DMS 273 (cell line): ENCODE results near the gene SARS1.
"Not testable (repeated sequence)": the region's sequence is repeated elsewhere in the genome, so short reads cannot be mapped to it uniquely, and the experiment has no call there.

Source experiments
- DNase-seq: peaks from one replicate; lab custom pipeline; 2025; ENCODE audit not compliant: unreplicated experiment; lab: John Stamatoyannopoulos, UW

Gene SARS1

DNA sequence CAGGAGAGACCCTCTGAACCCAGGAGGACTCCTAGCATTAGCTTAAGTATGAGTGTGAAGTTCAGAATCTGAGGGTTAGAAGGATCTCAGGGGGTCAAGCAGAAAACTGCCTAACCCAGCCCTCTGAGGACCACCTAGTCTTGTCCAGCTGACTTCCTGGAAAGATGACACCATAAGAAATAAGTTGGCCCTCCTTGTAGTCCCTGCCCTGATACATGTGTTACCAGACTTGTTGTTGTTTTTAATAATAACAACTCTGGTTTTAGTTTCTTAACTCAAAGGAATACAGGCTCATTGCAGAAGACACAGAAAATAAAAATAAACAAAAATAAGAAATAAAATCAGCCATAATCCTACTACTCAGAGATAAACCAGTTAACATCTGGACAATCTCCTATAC is 21.8 kb upstream of the SARS1 start:
- no peak for DNase-seq

DNA sequence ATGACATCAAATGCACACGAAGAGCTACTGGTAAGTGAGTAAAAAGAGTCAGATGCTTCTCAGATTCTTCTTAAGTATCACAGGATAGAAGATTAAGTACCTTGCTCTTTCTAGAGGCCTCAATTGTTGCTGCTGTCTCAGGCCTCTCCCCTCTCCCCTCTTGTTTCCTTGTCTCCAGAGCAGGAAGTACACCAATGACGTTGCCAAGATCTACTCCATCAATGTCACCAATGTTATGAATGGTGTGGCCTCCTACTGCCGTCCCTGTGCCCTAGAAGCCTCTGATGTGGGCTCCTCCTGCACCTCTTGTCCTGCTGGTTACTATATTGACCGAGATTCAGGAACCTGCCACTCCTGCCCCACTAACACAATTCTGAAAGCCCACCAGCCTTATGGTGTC is 21.3 kb upstream of the SARS1 start:
- DNase-seq, result no peak

DNA sequence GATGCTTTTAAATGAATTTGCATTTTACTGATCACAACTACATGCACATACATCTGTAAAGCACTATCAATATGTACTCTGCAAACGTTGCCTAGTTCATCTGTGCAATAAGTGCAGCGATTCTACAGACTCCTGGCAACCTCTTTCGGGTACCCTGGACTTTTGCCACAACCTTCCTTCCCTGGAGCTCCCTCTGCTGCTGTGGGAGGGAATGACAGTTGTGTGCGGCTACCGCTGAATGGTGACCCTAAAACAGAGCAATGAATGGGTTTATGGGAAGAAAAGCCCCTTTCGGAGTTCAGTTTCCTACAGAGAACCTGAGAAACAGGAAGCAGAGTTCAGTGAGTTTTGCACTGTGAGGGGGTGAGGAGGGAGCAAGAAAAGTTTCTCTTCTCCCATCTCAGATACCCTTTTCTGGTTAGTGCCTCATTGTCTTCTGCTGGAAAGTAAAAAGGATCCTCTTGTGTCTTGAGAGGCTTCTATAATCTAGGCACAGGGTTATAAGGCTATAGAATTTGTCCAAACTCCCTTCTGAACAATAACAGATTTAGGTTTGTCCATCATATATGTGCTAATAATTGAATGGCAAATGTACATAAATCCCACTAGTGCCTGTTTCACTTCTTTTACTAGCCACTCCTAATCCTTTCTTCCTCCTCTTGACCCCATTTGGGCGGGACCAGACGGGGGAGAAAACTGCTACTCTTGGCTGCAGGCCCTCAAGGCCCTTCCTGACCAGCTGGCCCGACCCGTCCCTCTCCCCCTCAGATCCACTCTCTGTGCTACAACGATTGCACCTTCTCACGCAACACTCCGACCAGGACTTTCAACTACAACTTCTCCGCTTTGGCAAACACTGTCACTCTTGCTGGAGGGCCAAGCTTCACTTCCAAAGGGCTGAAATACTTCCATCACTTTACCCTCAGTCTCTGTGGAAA is 19.8 kb upstream of the SARS1 start:
- peak; percentile 66 for DNase-seq

DNA sequence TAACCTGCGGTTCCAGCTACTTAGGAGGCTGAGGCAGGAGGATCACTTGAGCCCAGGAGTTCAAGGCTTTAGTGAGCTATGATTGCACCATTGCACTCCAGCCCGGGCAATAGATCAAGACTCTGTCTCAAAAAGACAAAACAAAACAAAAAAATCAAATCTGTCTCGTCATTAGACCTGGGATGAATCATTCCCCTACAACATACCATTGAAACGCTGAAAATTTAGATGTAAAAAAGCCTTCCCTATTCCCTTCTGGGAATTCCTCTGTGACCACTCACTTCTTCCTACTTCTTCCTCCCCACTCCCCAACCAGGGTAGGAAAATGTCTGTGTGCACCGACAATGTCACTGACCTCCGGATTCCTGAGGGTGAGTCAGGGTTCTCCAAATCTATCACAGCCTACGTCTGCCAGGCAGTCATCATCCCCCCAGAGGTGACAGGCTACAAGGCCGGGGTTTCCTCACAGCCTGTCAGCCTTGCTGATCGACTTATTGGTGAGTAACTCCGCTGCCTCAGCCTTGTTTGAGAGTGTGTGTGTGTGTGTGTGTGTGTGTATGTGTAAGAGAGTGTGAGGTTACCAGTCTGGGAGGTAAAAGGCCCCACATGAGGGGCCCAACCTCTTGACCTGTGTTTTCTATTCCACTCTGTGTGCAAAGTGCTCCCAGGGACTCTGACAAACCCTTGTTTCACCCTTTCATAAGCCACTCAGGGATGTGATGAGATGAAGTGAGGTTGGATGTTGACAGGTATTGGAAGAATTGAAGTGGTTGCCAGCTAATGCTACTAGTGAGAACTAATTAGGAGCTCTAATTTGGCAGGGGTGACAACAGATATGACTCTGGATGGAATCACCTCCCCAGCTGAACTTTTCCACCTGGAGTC is 16.3 kb upstream of the SARS1 start:
- DNase-seq, result no peak

DNA sequence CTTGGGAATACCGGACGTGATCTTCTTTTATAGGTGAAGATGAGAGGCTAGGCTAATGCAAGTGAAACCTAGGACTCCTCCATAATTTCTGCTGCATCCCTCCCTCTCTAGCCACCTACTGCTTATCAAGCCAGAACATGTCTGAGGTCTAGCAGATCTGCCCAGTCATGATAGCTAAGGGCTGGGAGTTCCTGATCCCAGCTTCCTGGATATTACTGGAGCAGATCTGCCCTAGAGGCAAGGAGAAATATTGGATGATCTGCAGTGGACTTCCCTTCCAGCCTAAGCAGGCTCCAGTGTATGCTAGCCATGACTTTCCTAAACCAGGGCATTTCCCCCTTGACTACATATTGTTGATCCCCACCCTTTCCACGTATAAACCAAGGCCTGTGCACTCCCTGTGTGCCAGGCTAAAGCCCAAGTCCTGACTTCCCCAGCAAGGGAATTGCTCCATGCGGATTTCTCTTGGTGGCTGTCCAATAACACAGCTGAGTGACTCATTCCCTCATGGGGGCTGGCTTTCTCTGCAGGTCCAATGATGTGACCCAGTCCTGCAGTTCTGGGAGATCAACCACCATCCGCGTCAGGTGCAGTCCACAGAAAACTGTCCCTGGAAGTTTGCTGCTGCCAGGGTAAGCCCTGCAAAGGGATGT is 15.5 kb upstream of the SARS1 start:
- DNase-seq, result peak; percentile 41

DNA sequence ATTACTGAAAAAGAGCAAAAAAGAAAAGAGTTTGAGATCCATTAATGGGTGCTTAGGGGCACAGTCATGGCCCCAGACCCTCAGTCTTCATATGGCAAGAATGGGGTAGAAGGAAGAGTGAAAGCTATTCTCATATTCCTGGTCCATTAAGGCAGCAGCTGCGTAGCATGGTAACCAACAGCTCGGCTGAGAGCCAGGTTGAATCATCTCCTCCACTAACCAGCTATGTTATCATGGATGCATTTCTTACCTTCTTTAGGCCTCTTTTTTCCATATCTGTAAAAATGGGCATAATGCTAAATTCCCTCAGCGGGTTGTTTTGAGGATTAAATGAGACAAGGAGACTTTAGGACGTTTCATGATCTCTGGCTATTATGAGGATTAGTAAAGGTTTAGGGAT is 15.0 kb upstream of the SARS1 start:
- no peak for DNase-seq

DNA sequence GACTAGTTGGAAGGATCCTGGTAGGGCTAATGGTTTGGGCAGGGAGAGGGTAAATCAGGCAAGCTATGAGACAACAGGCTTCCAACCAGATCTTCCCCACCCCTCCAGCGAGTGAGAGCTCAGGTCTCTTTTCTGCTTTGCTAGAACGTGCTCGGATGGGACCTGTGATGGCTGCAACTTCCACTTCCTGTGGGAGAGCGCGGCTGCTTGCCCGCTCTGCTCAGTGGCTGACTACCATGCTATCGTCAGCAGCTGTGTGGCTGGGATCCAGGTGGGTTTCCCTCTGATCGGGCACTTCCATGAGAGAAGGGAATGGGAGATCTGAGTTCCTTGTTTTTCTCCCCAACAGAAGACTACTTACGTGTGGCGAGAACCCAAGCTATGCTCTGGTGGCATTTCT is 14.0 kb upstream of the SARS1 start:
- DNase-seq, result no peak

DNA sequence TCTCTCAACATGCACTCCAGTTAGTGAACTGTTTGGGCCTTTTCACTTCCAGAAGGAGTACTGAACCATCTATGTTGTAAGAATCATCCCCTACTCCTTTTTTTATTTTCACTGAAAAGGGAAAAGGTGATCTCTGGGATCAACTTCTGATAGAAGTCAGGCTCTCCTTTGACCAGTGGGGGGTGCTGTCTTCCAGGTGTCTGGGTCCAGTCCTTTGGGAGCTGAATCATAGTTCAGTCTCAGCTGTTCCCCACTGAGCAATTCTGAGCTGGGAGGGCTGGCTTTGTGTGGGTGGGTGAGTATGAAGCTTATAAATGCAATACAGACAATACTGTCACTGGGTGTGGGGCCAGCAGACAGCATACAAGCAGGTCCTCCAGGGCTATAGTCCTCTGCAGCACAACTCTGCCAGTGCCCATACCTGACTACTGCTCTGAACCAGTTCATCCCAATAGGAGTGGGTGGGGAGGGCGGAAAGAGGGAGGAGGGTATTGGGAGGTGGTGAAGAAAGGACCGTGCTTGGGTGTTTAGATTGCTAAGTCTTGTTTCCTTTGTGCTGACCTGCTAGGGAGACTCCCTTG is 12.5 kb upstream of the SARS1 start:
- peak; percentile 84 for DNase-seq

DNA sequence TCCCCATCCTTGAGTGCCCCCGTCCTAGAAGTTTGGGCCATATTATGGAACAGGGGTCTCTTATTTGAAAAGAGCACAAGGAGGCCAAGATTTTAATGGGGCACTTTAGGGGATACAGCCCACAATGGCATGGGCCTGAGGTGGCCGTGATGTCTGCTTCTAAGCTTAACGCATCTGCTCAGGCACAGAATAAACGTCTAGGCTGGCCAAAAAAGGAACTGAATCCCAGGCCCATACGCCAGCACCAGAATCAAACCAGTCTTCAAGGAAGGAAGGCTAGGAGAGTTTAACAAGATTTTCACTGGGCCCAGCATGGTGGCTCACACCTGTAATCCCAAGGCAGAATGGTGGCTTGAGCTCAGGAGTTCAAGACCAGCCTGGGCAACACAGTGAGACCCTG is 9.2 kb upstream of the SARS1 start:
- DNase-seq, result no peak

DNA sequence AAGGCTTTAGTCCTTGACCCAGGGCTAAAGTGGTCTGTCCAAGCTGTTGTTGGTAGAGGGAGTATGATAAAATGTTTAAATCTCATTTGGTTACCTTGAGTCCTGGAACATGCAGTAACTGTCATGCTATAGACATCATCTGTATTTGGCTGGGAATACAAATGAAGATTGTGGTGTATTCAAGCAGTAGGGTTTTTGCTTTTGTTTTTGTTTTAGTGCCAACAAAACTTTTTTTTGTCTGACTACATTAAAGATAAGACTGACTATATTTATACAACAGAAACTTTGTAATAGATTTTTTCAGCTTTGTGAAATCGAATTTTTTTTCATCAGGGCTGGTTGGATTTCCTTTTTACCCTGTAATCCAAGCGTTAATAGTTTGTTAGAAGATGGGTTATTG is 7.4 kb upstream of the SARS1 start:
- no peak for DNase-seq

DNA sequence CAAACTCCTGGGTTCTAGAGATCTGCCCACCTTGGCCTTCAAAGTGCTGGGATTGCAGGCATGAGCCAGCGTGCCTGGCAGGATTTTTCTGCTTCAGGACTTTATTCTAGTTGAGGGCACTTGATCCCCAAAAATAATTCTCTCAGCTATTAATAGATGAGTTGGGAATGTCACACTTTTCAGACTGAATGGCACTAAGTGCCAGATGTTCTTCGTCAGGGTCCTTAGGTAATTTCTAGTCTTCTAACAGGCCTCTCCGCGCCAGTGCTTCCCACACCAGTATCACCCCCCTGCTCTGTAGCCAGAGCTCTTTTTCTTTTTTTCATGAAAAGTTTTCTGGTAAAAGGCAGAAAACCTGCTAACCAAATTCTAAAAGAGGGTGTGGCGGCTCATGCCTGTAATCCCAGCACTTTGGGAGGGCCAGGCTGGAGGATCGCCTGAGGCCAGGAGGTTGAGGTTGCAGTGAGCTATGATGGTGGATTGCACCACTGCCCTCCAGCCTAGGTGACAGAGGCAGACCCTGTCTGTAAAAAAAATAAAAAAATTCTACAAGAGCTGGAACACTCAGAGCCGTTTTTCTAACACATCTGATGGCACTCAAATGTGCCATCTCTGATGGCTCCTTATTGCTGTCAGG is 6.1 kb upstream of the SARS1 start:
- no peak for DNase-seq

DNA sequence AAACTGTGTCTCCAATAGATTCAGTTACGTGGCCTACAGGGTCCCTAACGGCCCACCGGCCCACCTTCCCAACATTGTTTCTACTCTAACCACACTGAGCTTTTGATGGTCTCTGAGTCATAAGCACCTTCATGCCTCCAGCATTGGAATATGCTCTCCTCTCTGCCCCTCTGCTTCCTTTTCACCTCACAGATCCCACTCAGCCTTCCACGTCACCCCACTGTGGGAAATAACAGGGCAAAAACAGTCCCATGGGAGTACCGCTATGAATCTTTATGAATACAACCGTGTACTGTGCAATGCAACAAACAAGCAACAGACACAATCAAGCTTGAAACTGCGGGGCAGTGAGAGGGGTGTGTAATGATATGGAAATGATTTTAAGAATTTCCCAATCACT is 5.3 kb upstream of the SARS1 start:
- no peak for DNase-seq

DNA sequence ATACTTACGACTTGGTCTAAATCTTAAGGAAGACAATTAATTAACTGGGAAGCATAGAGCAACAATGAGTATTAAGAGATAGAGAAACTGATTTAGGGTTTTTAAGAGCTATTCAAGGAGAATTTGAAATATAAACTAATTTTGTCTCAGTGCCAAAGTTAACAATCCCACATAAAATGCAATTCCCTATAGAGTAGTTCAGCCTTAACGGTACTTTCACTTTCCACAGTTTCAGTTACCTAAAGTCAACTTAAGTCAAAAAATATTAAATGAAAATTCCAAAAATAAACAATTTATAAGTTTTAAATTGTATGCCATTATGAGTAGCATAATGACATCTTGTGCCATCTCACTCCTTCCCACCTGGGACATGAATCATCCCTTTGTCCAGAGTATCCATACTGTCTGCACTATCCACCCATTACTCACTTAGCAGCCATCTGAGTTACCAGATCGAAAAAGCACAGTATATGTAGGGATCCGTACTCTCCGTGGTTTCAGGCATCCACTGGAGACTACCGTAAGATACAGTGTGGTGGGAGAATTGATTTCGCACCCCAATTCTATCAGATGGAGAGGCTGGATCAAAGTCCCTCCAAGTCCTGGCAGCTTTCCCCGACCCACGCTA is 4.8 kb upstream of the SARS1 start:
- no peak for DNase-seq

DNA sequence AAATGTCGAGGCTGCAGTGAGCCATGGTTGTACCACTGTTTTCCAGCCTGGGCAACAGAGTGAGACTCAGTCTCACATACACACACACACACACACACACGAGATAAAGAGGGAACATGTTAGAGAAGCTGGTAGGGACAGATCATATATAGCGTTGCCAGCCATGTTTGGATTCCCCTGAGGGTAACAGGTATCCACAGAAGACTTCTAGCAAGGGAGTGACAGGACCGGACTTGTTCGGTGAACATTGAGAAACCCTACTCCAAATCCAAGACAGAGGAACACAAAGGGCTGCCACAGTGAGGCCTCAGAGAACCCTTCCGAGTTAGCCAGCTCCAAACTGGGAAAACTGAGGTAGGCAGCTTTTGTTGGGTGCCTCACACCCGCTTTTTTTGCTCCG is 3.7 kb upstream of the SARS1 start:
- no peak for DNase-seq

DNA sequence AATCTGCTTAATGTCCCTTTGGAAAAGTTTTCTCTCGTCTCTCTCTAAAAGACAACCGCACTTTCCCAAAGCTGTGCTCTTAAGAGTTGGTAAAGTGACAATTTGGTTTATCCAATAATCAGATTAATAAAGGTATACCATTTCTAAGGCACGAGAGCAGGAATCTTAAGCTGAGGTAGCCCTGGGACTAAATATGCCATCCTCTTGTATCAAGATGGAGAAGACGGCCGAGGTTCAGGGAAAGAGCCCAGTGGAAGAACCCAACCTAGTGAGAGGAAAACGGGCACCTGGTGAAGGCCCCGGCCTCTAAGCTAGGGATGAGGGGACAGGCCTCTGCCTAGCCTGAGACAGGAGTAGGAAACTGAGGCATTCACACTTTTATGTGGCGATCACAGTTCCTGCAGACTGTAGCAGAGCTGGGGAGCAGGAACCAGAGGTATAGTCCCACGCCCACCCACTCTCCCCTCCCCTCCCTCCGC is 334 bp upstream of the SARS1 start:
- no peak for DNase-seq

DNA sequence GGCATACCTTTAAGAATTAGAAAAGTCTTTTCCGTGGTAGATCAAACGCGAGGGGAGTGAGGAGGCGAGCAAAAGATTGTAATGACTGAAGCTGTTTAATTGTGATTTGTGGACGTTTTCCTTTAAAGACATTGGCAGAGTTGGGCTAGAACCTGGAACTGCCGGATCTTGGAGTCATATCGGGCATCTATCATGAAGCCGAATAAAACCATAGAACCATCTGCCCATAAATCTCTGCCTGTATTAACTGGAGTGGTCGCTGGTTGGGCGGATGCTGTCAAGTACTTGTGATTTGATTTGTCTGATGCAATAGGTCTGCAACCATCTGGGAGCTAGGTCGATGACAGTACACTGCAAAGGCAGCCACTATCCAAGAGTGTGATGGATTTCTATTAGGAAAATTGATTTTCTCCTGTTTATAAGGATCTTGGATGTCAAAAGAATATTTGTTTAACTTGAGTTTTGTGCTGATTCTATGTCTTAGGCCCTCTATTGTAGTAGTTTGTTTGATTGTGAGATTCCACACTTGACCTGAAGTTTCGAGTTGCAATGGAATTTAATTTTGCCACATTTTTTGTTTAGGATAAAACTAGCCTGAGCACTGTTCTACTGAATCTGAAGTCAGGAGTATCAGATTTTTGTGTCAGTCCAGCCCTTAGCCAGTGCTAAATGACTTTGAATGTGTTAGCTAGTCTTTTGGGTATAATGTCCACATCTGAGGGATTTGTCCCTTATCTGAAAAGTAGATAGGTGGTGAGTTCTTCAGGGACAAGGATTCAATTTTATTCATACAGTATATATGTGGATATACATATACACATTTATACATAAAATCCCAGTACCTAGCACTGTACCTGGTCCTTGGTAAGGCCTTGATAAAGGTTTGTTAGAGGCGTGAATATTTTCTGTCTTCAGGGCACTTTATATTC is 1.2 kb downstream of the SARS1 start:
- DNase-seq, result peak; percentile 93

DNA sequence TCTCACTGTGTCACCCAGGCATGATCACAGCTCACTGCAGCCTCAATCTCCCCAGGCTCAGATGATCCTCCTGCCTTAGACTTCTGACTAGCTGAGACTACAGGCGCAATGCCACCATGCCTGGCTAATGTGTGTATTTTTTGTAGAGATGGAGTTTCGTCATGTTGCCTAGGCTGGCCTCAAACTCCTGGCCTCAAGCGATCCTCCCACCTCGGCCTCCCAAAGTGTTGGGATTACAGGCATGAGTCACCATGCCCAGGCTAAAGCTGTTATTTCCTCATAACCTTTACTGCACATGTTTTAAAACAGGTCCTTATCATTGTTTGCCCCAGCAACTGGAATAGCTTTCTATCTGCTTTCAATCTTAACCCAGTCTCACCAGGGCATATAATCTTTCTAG is 2.9 kb downstream of the SARS1 start:
- no peak for DNase-seq

DNA sequence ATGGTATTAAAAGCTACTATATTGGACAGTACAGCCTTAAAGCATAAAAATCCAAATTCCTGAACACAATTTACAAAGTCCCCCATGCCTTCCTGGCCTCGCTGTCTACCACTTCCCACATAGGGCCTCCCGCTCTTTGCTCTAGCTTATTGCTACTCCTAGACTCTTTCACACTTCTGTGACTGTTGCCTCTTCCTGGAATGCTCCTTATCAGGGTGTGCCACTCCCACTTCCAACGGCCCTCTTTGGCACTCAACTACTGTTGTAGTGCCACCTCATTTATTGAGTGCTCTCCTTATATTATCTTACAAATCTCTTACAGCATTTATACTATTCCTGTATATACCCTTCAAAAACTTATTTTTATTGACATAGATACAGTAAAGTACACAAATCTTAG is 4.8 kb downstream of the SARS1 start:
- no peak for DNase-seq

DNA sequence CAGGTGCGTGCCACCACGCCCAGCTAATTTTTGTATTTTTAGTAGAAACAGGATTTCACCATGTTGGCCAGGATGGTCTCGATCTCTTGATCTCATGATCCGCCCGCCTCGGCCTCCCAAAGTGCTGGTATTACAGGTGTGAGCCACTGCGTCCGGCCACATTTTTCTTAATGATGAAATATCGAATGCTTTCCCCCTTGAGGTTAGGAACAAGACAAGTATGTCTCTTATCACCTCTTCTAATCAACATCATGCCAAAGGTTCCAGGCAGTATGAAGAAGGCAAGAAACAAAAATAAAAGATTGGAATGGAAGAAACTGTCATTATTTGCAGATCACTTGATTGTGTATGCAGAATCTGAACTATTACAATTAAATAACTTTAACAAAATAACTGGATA is 7.5 kb downstream of the SARS1 start:
- DNase-seq, result not testable (repeated sequence)
